A673 (cell line): ENCODE results near the gene TAF11L9. TPM values are rescaled to one million over a fixed set of nuclear protein-coding genes. Genes with fewer than 3 reads are reported as not detected.
"Not testable (repeated sequence)": the region's sequence is repeated elsewhere in the genome, so short reads cannot be mapped to it uniquely, and the experiment has no call there.

ENCODE experiments used
- BruUV-seq: library from RNA; stranded (reverse); fragments of 400-500 nt; replicated peaks from 2 replicates; lab custom pipeline; 2021; lab: Mats Ljungman, UMichigan
- CTCF ChIA-PET: fragments of 300-600 bp; sonication (Branson Sonifier 250); formaldehyde crosslinking; loops from one replicate; lab custom pipeline; 2022; ENCODE audit warnings: antibody characterized with exemption; lab: Charles Lee
- POLR2A ChIA-PET: fragments of 300-600 bp; sonication (Branson Sonifier 250); formaldehyde crosslinking; loops from one replicate; lab custom pipeline; 2022; ENCODE audit warnings: antibody characterized with exemption; ENCODE audit not compliant: low non-redundant PET; lab: Charles Lee
- DNase-seq: peaks from one replicate; pipeline ENCODE4 v3.0.0-alpha.2; 2015; ENCODE audit warnings: low spot score
- H3K27ac ChIP-seq: fragments of 200-600 bp; sonication (generic); 2 replicates; pipeline ENCODE4 v1.5.1; 2016; ENCODE audit warnings: mixed run types, low read depth, mild to moderate bottlenecking, mixed read lengths, antibody characterized with exemption, low read length; ENCODE audit not compliant: poor library complexity, severe bottlenecking
- H3K27me3 ChIP-seq: fragments of 200-600 bp; sonication (generic); replicated peaks from 2 replicates; pipeline ENCODE4 v1.6.1; 2017; ENCODE audit warnings: mixed run types, low read depth, mild to moderate bottlenecking, mixed read lengths, antibody characterized with exemption, low read length; ENCODE audit not compliant: insufficient read depth, poor library complexity
- H3K36me3 ChIP-seq: fragments of 200-600 bp; sonication (generic); 2 replicates; pipeline ENCODE4 v1.6.1; 2016; ENCODE audit warnings: mixed run types, mild to moderate bottlenecking, mixed read lengths, antibody characterized with exemption, low read length; ENCODE audit not compliant: insufficient read depth, poor library complexity, severe bottlenecking
- H3K4me1 ChIP-seq: fragments of 200-600 bp; sonication (generic); 2 replicates; pipeline ENCODE4 v1.6.1; 2017; ENCODE audit warnings: mixed run types, mild to moderate bottlenecking, mixed read lengths, antibody characterized with exemption, low read length; ENCODE audit not compliant: insufficient read depth, poor library complexity, severe bottlenecking
- H3K4me3 ChIP-seq: fragments of 200-600 bp; sonication (generic); 2 replicates; pipeline ENCODE4 v1.5.1; 2016; ENCODE audit warnings: low read depth, mixed run types, mild to moderate bottlenecking, mixed read lengths, low read length; ENCODE audit not compliant: poor library complexity, severe bottlenecking
- H3K9me3 ChIP-seq: fragments of 200-600 bp; sonication (generic); 2 replicates; pipeline ENCODE4 v1.6.1; 2016; ENCODE audit warnings: mixed run types, low read depth, mild to moderate bottlenecking, mixed read lengths, antibody characterized with exemption, low read length; ENCODE audit not compliant: poor library complexity, severe bottlenecking
- EZH2 ChIP-seq: fragments of 200-600 bp; sonication (generic); IDR thresholded peaks from 2 replicates; pipeline ENCODE4 v1.6.1; 2017; ENCODE audit warnings: borderline replicate concordance, low read depth, mild to moderate bottlenecking, mixed read lengths, antibody characterized with exemption, low read length; ENCODE audit not compliant: poor library complexity, severe bottlenecking
- intact Hi-C: fragments of 100-400 bp; cut with micrococcal nuclease; formaldehyde crosslinking; loops from one replicate; pipeline ENCODE4 v1.10.0; 2022; ENCODE audit not compliant: unreplicated experiment
- total RNA-seq: library from RNA; stranded (reverse); gene quantifications from 2 replicates; pipeline ENCODE4 v1.2.3, GENCODE V29; 2021
- TF ChIP-seq, protein P1 (sequence below): fragments of 300-800, 200-600 bp; sonication (generic); conservative IDR thresholded peaks from 2 replicates; pipeline ENCODE4 v1.5.1; 2017; ENCODE audit warnings: low read depth, mild to moderate bottlenecking, antibody characterized with exemption, low read length, moderate library complexity, mixed read lengths

Gene TAF11L9
- total RNA-seq, 1 experiment from 2014 or later = not detected

DNA sequence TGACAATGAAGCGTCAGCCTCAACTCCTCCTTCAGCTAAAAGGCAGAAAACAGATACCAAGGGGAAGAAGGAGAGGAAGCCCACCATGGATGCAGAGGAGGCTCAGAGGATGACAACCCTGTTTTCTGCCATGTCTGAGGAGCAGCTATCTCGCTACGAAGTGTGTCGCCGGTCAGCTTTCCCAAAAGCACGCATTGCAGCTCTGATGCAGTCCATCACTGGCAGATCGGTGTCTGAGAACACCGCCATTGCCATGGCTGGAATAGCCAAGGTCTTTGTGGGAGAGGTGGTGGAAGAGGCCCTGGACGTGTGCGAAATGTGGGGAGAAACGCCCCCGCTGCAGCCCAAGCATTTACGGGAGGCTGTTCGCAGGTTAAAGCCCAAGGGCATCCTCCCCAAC lies 10.8 kb upstream of the TAF11L9 start:
- no peak for DNase-seq
- BruUV-seq = no TSS peak
- Histone ChIP-seq H3K4me3 (no peak overlapping the region), H3K27ac (no peak overlapping the region), H3K4me1 (no peaks in the 10 kb centered on the region), H3K27me3 (no peaks in the 10 kb centered on the region), H3K9me3 (no peaks in the 10 kb centered on the region), H3K36me3 (no peaks in the 10 kb centered on the region)
- TF ChIP-seq, protein P1, sequence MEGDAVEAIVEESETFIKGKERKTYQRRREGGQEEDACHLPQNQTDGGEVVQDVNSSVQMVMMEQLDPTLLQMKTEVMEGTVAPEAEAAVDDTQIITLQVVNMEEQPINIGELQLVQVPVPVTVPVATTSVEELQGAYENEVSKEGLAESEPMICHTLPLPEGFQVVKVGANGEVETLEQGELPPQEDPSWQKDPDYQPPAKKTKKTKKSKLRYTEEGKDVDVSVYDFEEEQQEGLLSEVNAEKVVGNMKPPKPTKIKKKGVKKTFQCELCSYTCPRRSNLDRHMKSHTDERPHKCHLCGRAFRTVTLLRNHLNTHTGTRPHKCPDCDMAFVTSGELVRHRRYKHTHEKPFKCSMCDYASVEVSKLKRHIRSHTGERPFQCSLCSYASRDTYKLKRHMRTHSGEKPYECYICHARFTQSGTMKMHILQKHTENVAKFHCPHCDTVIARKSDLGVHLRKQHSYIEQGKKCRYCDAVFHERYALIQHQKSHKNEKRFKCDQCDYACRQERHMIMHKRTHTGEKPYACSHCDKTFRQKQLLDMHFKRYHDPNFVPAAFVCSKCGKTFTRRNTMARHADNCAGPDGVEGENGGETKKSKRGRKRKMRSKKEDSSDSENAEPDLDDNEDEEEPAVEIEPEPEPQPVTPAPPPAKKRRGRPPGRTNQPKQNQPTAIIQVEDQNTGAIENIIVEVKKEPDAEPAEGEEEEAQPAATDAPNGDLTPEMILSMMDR = no peak
- TF ChIP-seq EZH2 = no peak
- intact Hi-C loops = no loop called here
- ChIA-PET POLR2A (interaction anchor here (0.5 kb wide), 1 partner anchor 285 kb away, joined by 3 read pairs; no protein-coding TSS in a partner anchor), CTCF (no interaction called here)

DNA sequence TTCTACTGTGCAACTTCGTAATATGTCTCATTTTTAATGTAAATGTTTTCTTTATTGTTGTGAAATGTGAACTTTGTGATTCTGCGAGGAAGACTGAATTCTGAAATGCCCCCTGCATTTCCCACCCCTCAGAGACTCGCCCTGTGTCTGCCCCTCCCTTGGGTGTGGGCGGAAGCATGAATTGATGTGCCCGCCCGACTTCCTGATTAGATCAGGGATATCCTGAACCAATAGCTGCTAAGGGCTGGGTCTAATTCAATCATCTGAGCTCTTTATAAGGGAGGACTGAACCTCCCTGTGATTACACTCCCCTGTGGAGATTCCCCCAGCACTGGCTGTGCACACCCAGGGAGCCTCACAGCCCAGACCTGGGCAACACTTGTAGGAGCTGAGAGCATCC lies 9.7 kb upstream of the TAF11L9 start, which contains the start of gene TAF11L11:
TSS of gene TAF11L11 (plus strand) at position 304 of the 400 bp plus-strand sequence.
- H3K9me3 ChIP-seq, H3K27ac ChIP-seq, H3K4me3 ChIP-seq, H3K4me1 ChIP-seq, H3K36me3 ChIP-seq, intact Hi-C loops, POLR2A ChIA-PET, BruUV-seq, H3K27me3 ChIP-seq: not testable (repeated sequence)
- CTCF ChIA-PET = interaction anchor here (0.6 kb wide), 1 partner anchor 274 kb away, joined by 4 read pairs; no protein-coding TSS in a partner anchor
- peak; percentile 54 for DNase-seq

DNA sequence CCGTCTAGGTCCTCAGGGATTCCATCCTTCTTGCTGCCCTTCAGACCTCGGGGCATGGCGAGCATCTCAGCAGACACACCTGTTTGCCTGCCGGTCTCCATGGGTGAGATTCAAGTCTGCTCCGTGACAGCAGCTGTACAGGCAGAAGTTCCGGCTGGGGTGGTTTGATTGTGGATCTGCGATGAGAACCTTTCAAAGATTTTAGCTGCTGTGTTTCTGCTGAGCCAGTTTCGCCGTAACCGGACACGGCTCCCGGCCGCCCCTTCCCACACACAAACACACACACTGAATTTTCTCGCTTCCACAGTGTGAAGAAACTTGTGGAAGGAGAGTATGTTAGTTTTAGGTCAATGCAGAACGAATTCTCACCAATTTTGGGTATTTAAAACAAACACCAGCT lies 3.5 kb upstream of the TAF11L9 start, which contains the start of gene TAF11L10:
TSS of gene TAF11L10 (minus strand) at position 101 of the 400 bp plus-strand sequence.
- BruUV-seq, H3K4me1 ChIP-seq, H3K4me3 ChIP-seq, H3K27me3 ChIP-seq, H3K36me3 ChIP-seq, CTCF ChIA-PET, H3K9me3 ChIP-seq, H3K27ac ChIP-seq, POLR2A ChIA-PET, DNase-seq, intact Hi-C loops: not testable (repeated sequence)

DNA sequence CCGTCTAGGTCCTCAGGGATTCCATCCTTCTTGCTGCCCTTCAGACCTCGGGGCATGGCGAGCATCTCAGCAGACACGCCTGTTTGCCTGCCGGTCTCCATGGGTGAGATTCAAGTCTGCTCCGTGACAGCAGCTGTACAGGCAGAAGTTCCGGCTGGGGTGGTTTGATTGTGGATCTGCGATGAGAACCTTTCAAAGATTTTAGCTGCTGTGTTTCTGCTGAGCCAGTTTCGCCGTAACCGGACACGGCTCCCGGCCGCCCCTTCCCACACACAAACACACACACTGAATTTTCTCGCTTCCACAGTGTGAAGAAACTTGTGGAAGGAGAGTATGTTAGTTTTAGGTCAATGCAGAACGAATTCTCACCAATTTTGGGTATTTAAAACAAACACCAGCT lies 3.3 kb downstream of the TAF11L9 start, which contains the start of gene TAF11L8:
TSS of gene TAF11L8 (minus strand) at position 101 of the 400 bp plus-strand sequence.
- BruUV-seq, H3K4me3 ChIP-seq, CTCF ChIA-PET, H3K36me3 ChIP-seq, H3K4me1 ChIP-seq, H3K27ac ChIP-seq, H3K9me3 ChIP-seq, intact Hi-C loops, POLR2A ChIA-PET, H3K27me3 ChIP-seq, DNase-seq: not testable (repeated sequence)

DNA sequence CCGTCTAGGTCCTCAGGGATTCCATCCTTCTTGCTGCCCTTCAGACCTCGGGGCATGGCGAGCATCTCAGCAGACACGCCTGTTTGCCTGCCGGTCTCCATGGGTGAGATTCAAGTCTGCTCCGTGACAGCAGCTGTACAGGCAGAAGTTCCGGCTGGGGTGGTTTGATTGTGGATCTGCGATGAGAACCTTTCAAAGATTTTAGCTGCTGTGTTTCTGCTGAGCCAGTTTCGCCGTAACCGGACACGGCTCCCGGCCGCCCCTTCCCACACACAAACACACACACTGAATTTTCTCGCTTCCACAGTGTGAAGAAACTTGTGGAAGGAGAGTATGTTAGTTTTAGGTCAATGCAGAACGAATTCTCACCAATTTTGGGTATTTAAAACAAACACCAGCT lies 8.5 kb downstream of the TAF11L9 start, which contains the start of gene TAF11L7:
TSS of gene TAF11L7 (minus strand) at position 101 of the 400 bp plus-strand sequence.
- H3K27me3 ChIP-seq, H3K9me3 ChIP-seq, CTCF ChIA-PET, H3K36me3 ChIP-seq, H3K27ac ChIP-seq, DNase-seq, BruUV-seq, H3K4me1 ChIP-seq, POLR2A ChIA-PET, intact Hi-C loops, H3K4me3 ChIP-seq: not testable (repeated sequence)

Other genes starting within 250 kb of the TAF11L9 start
- gene TAF11L2, start 96.2 kb downstream of the TAF11L9 start, total RNA-seq = not detected in 2 replicates
- gene TAF11L3, start 76.0 kb downstream of the TAF11L9 start, total RNA-seq = not detected in 2 replicates
- gene TAF11L4, start 72.6 kb downstream of the TAF11L9 start, total RNA-seq = not detected in 2 replicates
- 1.4 and 1.7 TPM in 2 replicates for gene TAF11L5, start 69.2 kb downstream of the TAF11L9 start, total RNA-seq
- not detected in 2 replicates for gene TAF11L6, start 65.7 kb downstream of the TAF11L9 start, total RNA-seq
- gene TAF11L7, start 8.6 kb downstream of the TAF11L9 start, total RNA-seq = not detected in 2 replicates
- gene TAF11L8, start 3.4 kb downstream of the TAF11L9 start, total RNA-seq = not detected in 2 replicates
- gene TAF11L10, start 3.4 kb upstream of the TAF11L9 start, total RNA-seq = 1.4 and 1.7 TPM in 2 replicates
- gene TAF11L11, start 9.8 kb upstream of the TAF11L9 start, total RNA-seq = 0.64 and 0.85 TPM in 2 replicates
- gene TAF11L12, start 16.0 kb upstream of the TAF11L9 start, total RNA-seq = not detected in 2 replicates
- not detected in 2 replicates for gene TAF11L13, start 37.7 kb upstream of the TAF11L9 start, total RNA-seq
- gene TAF11L14, start 40.1 kb upstream of the TAF11L9 start, total RNA-seq = not detected in 2 replicates